DMS 273 treated with DMSO at 0.1 percent for 48 hours (cell line): ENCODE measurements around the gene RHO.

Experiments used
- DNase-seq: peaks from one replicate; lab custom pipeline; 2025; lab: John Stamatoyannopoulos, UW

Gene RHO

DNA sequence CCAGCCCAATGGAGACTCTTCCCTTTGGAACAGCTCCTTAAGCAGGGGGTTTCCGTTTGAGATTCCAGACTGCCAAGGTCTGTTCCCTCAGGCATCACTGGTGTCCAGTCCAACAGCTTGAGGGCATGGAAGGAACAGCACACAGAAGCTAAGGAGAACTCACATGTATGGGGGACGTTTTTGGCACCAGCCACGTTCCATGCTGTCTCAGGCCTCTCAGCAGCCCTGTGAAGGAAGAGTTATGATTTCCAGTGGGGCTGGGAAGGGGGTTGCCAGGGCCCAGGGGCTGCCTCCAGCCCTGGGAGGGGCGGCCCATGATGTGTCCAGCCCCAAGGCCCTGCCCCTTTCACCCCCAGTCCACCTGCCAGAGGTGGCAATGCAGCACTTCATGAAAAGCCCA is 7.5 kb upstream of the RHO start:
- no peak for DNase-seq

DNA sequence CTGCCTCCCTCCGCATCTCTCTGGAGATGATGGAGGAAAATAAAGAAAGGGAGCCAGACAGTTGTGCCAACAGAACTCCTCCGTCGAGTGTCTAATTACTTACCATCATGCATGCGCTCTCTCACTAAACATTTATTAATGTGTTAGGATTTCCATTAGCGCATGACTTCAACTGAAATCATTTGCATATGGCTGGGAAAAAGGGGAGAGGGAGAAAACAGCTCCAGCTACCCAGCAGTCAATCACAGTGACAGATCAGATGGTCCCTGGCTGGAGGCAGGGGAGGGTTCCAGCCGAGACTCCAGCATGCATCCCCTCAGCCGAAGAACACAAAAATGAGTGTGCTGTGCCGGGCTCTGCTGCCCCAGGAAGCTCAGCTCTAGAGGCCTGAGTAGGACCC is 6.8 kb upstream of the RHO start:
- no peak for DNase-seq

DNA sequence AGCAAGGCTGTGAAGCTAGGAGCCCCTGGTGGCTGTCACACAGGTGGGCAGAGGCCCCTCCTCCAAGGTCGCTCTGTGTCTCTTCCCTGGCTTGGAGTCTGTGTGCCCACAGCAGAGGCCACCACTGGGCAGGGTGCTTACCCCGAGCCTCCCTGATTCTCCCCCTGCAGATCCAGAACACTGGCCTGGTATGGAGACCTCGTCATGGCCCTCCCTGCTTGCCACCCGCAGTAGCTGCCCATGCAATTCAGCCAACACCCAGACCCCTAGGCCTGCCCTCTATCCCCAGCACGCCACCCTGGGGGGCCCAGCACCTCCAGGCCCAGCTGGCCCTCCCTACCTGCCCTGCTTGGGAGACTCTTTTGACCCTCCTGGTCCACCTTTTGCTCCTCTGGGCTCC is 5.5 kb upstream of the RHO start:
- DNase-seq: no peak

DNA sequence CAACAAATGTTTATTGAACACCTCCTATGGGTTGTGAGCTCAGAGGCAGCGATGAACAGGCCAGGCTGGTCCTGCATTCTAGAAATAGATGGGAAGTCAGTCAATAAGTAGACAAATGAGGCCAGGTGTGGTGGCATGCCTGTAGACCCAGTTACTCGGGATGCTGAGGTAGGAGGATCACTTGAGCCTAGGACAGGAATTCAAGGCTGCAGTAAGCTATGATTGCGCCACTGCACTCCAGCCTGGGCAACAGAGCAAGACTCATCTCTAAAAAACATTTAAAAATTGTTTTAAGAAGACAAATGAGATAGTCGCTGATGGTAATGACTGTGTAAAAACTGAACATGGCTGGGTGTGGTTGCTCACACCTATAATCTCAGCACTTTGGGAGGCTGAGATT is 4.4 kb upstream of the RHO start:
- DNase-seq: no peak

DNA sequence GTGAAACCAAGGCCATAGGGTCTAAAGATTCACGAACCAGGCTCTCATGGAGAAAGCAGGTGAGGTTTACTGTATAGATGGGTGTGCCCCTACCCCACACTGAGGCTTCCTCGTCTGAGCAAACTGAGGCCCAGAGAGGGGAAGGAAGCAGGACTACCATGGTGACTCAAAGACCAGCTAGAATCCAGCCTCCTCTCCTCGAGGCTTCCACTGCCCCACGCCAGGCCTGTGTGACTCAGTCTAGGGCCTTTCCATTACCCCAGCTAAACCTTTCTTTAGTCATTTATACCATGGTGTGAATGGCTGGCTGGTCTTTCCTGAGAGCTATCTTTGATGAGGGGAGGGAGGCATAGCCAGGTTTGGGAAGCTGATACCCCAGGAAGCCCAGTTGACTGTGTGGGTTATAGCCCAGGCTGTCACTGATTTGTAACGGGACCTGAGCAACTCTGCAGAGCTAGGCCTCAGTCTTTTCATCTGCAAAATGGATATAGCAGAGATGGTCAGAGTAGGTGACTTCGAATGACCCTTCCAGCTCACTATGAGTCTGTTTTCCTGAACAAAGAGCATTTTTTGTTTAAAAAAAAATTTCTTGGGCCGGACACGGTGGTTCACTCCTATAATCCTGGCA is 3.0 kb upstream of the RHO start:
- no peak for DNase-seq

DNA sequence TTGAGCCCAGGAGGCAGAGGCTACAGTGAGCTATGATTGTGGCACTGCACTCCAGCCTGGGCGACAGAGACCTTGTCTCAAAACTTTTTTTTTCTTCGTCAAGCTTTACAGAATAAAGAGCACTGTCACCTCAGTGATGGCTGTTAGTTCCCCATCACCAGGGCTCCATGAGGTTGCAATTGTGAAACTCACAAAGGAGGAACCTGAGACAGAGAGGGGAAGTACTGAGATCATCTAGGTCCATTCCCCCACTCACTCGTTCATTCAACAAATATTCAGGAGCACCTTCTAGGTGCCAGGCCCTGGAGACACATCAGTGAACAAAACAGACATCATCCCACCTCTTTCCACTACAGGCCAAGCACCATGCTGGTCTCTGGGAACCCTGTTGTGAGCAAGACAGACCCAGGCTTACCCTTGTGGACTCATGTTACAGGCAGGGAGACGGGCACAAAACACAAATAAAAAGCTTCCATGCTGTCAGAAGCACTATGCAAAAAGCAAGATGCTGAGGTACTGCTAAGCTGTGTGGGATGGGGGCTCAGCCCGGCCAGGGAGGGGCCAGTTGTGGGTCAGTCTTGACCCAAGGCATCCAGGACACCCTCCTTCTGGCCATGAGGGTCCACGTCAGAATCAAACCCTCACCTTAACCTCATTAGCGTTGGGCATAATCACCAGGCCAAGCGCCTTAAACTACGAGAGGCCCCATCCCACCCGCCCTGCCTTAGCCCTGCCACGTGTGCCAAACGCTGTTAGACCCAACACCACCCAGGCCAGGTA is 2.1 kb upstream of the RHO start:
- DNase-seq: no peak

DNA sequence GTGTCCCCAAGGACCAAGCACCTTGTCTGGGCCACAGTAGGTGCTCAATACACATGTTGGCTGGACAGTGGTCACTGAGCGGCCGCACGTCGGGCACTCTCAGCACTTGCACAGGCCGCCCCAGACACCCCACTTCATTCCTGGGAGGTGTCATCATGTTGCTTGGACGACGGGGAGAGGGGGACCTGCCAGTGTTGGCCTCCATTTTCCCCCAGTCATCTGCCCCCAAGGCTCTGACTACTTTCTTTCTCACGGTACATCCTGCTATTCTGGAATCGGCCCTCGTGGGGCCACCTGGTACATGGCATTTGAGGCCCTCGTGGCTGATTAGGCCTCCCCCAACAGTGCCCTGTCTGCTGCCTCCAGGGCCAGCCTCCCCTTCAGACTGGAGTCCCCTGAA is 1.2 kb upstream of the RHO start:
- DNase-seq: no peak

DNA sequence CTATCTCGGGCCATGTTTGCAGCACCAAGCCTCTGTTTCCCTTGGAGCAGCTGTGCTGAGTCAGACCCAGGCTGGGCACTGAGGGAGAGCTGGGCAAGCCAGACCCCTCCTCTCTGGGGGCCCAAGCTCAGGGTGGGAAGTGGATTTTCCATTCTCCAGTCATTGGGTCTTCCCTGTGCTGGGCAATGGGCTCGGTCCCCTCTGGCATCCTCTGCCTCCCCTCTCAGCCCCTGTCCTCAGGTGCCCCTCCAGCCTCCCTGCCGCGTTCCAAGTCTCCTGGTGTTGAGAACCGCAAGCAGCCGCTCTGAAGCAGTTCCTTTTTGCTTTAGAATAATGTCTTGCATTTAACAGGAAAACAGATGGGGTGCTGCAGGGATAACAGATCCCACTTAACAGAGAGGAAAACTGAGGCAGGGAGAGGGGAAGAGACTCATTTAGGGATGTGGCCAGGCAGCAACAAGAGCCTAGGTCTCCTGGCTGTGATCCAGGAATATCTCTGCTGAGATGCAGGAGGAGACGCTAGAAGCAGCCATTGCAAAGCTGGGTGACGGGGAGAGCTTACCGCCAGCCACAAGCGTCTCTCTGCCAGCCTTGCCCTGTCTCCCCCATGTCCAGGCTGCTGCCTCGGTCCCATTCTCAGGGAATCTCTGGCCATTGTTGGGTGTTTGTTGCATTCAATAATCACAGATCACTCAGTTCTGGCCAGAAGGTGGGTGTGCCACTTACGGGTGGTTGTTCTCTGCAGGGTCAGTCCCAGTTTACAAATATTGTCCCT is 1.2 kb downstream of the RHO start:
- no peak for DNase-seq

DNA sequence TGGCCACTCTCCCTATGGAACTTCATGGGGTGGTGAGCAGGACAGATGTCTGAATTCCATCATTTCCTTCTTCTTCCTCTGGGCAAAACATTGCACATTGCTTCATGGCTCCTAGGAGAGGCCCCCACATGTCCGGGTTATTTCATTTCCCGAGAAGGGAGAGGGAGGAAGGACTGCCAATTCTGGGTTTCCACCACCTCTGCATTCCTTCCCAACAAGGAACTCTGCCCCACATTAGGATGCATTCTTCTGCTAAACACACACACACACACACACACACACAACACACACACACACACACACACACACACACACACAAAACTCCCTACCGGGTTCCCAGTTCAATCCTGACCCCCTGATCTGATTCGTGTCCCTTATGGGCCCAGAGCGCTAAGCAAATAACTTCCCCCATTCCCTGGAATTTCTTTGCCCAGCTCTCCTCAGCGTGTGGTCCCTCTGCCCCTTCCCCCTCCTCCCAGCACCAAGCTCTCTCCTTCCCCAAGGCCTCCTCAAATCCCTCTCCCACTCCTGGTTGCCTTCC is 1.9 kb downstream of the RHO start:
- DNase-seq: no peak

DNA sequence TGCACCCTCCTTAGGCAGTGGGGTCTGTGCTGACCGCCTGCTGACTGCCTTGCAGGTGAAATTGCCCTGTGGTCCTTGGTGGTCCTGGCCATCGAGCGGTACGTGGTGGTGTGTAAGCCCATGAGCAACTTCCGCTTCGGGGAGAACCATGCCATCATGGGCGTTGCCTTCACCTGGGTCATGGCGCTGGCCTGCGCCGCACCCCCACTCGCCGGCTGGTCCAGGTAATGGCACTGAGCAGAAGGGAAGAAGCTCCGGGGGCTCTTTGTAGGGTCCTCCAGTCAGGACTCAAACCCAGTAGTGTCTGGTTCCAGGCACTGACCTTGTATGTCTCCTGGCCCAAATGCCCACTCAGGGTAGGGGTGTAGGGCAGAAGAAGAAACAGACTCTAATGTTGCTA is 2.4 kb downstream of the RHO start:
- no peak for DNase-seq

DNA sequence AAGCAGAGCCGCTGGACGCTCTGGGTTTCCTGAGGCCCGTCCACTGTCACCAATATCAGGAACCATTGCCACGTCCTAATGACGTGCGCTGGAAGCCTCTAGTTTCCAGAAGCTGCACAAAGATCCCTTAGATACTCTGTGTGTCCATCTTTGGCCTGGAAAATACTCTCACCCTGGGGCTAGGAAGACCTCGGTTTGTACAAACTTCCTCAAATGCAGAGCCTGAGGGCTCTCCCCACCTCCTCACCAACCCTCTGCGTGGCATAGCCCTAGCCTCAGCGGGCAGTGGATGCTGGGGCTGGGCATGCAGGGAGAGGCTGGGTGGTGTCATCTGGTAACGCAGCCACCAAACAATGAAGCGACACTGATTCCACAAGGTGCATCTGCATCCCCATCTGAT is 3.3 kb downstream of the RHO start:
- no peak for DNase-seq

DNA sequence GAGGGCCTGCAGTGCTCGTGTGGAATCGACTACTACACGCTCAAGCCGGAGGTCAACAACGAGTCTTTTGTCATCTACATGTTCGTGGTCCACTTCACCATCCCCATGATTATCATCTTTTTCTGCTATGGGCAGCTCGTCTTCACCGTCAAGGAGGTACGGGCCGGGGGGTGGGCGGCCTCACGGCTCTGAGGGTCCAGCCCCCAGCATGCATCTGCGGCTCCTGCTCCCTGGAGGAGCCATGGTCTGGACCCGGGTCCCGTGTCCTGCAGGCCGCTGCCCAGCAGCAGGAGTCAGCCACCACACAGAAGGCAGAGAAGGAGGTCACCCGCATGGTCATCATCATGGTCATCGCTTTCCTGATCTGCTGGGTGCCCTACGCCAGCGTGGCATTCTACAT is 3.8 kb downstream of the RHO start:
- DNase-seq: no peak

DNA sequence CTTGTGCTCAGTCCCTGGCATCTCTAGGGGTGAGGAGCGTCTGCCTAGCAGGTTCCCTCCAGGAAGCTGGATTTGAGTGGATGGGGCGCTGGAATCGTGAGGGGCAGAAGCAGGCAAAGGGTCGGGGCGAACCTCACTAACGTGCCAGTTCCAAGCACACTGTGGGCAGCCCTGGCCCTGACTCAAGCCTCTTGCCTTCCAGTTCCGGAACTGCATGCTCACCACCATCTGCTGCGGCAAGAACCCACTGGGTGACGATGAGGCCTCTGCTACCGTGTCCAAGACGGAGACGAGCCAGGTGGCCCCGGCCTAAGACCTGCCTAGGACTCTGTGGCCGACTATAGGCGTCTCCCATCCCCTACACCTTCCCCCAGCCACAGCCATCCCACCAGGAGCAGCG is 5.0 kb downstream of the RHO start:
- no peak for DNase-seq

DNA sequence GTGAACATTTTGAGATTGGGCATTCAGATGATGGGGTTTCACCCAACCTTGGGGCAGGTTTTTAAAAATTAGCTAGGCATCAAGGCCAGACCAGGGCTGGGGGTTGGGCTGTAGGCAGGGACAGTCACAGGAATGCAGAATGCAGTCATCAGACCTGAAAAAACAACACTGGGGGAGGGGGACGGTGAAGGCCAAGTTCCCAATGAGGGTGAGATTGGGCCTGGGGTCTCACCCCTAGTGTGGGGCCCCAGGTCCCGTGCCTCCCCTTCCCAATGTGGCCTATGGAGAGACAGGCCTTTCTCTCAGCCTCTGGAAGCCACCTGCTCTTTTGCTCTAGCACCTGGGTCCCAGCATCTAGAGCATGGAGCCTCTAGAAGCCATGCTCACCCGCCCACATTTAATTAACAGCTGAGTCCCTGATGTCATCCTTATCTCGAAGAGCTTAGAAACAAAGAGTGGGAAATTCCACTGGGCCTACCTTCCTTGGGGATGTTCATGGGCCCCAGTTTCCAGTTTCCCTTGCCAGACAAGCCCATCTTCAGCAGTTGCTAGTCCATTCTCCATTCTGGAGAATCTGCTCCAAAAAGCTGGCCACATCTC is 6.1 kb downstream of the RHO start:
- no peak for DNase-seq

DNA sequence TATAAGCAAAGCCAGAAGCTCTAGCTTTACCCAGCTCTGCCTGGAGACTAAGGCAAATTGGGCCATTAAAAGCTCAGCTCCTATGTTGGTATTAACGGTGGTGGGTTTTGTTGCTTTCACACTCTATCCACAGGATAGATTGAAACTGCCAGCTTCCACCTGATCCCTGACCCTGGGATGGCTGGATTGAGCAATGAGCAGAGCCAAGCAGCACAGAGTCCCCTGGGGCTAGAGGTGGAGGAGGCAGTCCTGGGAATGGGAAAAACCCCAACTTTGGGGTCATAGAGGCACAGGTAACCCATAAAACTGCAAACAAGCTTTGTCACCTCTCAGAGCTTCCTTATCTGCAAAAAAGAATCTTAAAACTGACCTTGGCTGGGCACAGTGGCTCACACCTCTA is 6.6 kb downstream of the RHO start:
- no peak for DNase-seq

DNA sequence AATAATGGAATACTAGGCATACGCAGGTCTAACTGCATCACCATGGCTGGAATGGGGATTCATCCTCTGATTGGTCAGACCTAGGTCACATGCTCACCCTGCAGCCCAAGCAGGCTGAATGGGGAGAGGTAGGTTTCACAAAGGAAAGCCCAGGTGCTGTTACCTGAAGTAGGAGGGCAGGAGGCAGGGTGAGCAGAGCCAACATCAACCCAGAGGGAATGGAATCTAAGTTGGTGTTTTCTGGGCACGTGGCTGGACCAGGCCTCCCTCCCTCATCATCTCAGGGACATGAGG is 7.9 kb downstream of the RHO start:
- DNase-seq: no peak

DNA sequence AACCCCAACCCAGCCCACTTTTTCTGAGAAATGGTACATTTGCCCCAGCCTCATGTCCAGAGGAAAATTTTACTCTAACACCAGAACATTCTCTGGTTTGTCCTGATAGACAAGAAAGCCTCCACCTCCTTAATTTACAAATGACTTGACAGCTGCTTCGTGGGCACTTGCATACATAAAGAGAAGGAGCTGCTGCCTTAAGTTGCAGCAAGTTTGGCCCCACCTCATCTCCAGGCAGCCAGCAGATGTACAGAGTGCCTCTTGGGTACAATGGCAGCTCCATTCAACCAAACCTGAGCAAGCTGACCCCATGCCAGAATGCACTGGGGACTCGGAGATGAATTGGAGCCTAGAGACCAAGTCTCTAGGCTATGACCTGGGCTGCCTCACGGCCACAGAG is 8.4 kb downstream of the RHO start:
- no peak for DNase-seq

DNA sequence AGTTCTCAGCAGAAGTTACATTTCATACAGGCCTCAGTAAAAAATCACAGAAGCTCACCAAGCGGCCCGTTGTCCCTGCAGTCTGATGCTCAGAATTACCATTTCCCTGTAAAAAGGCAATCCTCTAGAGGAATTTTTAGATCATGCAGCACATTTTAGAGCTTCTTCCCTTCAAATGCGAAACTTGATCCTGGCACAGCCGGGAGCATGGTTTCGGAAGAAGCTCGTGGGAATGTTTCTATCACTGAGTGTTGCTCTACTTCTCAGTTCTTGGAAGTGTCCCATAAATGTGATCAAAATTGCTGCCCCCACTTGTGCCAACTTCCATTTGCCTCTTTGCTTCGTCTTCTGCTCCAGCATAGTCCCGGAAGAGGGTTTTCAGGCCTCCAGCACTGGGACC is 10.8 kb downstream of the RHO start:
- DNase-seq: no peak

DNA sequence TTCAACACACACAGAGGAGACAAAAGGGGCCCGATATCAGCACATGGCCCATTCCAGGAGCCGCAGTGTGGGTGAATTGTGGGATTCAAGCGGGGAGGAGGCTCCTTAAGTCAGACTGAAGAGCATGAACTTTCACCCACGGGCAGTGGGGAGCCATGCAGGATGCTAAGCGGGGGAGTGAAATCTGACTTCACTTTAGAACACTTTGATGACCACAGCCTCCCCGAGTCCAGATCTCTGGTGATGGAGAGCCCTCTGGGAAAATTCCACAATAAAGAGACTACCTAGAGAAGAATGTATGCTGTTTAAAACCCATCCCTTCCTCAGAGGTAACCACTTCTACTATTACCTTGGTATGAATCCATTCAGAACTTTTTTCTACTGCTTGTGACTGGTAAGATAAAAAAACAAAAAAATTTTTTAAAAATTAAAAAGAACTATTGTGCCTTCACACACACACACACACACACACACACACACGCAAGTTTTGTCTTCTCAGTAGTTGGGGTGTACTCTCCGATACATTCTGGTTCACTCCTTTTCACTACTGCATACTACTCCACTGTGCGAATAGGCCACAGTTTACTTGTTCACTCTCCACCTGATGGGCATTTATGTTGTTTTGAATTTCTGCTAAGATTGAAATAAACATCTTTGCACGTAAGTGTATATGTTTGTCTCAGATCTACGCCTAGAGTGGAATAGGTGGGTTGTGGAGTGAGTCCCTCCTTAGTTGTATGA is 12.5 kb downstream of the RHO start:
- DNase-seq: no peak

DNA sequence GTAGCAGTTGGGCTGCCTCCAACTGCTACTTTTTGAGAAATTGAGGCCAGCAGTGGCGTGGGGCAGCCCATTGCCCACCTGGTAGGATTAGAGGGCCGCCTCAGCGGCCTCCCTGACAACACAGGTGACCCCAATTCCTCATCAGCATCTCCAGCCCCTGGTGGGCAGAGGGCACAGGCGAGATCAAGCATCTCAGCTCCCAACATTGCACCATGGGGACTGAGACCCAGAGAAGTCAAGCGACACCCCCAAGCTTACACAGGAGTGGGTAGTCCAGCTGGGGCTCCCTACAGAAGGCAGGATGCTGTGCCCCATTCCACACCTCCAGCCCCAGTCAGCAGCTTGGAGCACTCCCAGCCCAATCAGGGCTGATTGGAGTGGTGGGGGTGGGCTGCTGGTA is 14.3 kb downstream of the RHO start:
- DNase-seq: no peak

DNA sequence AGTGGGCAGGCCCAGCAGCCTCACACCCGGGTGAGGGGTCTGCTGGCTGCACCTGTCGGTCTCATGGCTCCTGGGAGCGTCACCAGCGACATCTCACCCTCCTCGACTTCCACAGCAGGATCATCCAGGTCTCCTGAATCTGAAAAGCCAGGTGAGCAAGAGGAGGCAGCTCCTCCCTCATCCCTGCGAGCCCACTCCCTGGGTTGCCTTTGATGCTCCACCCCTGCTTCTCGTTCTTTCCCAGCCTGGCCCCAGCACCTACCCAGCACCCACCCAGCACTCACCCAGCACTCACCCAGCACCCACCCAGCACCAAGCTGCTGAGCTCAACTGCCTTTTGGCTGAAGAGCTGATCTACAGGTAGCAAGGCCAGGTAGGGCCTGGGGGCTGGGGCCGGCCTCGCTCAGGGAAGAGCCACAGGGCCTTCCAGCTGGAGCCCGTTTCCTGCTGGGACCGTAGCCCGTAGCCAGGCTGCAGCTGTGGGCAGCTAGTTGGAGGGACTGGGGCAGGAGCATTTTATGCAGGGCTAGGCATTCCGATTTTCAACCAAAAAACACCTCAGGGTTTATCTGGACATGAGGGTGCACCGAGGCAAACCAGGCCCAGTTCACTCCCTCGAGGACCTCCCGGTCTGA is 14.8 kb downstream of the RHO start, which contains the start of gene H1-8:
Gene H1-8, plus strand, starts transcription at position 20 of the 635 bp plus-strand sequence. Its CDS starts 44 bp downstream, at position 64.
- no peak for DNase-seq

DNA sequence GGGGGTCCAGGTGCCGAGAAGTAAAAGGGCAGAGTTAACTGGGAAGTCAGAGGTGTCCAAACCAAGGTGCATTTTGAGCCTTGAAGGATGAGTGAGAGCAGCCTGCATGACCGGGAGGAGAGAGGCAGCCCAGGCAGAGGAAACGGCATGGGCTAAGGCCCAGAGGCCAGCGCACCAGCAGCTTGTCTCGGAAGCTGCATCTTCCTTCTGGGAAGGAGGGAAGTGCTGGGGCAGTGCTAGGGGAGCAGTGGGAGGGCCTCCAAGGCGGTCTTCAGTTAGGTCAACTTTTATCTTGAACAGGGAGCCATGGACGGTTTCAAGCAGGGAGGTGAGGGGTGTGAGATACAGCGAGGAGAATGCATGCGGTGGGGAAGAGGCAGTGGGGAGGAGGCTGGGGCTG is 15.6 kb downstream of the RHO start:
- no peak for DNase-seq
